ENCODE results near the gene SLC16A6. TPM values are rescaled to one million over a fixed set of nuclear protein-coding genes. Genes with fewer than 3 reads are reported as not detected.
A peak's percentile ranks its signal among the peaks of the same experiment; 100 is the strongest.

The SLC16A6 gene
- total RNA-seq, 6 experiments from 2014 or later: 0.19 to 1.2 (median 0.45) TPM

DNA sequence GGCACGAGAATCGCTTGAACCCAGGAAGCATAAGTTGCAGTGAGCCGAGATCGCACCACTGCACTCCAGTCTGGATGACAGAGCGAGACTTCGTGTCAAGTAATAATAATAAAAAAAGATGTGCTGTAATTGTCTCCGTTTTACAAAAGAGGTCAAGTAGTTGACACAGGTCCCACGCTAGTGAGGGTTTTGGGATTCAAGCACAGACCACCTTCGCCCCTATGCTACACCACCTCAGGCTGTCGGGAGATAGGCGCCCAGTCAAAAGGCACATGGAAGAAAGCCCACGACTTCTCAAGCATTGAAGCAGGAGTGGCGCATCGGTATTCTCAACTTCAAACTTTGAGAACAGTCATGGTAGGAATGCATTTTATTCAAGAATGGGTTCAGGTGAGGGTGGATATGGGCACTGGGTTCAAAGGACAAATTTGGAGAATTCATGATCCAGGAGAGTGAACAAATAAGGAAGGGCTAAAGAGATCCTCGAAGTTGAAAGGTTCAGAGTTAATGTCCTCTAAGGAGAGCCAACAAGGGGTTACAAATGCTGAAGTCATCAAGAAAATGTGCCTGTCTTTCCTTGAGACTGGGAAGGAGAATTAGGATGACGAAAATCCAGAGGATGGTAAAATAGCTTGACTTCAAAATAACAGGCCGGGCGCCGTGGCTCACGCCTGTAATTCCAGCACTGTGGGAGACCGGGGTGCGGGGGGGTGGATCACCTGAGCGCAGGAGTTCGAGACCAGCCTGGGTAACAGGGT, 44.5 kb downstream of the SLC16A6 start:
- intact Hi-C loops (cut with DNase I): no loop called here
- Histone ChIP-seq H3K27ac (no peak overlapping the region), H3K4me3 (peak overlapping the region in 1 of 3 donors; percentile 85), H3K4me1 (peaks cover 0 to 7% (median 0%) of the 10 kb centered on the region in 4 donors), H3K36me3 (peaks cover 0 to 6% (median 0%) of the 10 kb centered on the region in 4 donors), H3K9me3 (no peaks in the 10 kb centered on the region), H3K27me3 (no peaks in the 10 kb centered on the region)
- DNase-seq (no peak), ATAC-seq (no peak)
- WGBS (ENCODE audit: insufficient coverage, low coverage, low lambda C conversion rate, missing lambda C conversion rate): 87% methylated on average over 15 of the region's 24 CpGs
- TF ChIP-seq POLR2A (IDR thresholded peaks at IDR 0.05): no peak
- TF ChIP-seq, protein P1, sequence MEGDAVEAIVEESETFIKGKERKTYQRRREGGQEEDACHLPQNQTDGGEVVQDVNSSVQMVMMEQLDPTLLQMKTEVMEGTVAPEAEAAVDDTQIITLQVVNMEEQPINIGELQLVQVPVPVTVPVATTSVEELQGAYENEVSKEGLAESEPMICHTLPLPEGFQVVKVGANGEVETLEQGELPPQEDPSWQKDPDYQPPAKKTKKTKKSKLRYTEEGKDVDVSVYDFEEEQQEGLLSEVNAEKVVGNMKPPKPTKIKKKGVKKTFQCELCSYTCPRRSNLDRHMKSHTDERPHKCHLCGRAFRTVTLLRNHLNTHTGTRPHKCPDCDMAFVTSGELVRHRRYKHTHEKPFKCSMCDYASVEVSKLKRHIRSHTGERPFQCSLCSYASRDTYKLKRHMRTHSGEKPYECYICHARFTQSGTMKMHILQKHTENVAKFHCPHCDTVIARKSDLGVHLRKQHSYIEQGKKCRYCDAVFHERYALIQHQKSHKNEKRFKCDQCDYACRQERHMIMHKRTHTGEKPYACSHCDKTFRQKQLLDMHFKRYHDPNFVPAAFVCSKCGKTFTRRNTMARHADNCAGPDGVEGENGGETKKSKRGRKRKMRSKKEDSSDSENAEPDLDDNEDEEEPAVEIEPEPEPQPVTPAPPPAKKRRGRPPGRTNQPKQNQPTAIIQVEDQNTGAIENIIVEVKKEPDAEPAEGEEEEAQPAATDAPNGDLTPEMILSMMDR (IDR thresholded peaks at IDR 0.05): no peak

DNA sequence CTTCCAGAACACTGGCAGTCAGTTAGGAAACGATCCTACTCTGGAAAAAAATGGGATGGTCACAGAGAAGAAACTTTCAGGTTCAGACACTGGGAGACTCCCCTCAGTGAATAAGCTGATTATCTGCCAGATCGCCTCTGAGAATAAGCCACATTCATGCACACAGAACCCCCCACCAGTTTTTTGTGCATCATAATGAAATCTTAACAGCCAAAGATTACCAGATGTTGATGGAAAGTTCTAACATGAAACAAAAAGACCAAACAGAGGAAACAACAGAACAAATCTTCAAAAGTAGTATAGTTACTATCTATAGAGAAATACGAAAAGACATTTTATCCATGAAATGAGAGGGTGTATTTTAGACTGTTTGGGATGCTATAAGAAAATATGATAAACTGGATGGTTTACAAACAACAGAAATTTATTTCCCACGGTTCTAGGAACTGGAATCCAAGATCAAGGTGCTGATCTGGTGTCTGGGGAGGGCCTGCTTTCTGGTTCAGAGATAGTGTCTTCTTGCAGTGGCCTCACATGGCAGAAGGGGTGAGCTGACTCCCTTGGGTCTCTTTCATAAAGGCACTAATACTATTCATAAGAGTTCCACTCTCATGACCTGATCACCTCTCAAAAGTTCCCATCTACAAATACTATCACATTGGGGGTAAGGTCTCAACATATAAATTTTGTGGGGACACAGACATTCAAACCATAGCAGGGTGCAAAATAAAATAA, 51.1 kb downstream of the SLC16A6 start:
- Histone ChIP-seq H3K4me1 (no peaks in the 10 kb centered on the region), H3K36me3 (no peaks in the 10 kb centered on the region), H3K27me3 (no peaks in the 10 kb centered on the region), H3K4me3 (no peak overlapping the region), H3K27ac (no peak overlapping the region), H3K9me3 (no peaks in the 10 kb centered on the region)
- TF ChIP-seq POLR2A (IDR thresholded peaks at IDR 0.05): no peak
- TF ChIP-seq, protein P1 (IDR thresholded peaks at IDR 0.05): no peak
- intact Hi-C loops (cut with DNase I): no loop called here
- no peak for ATAC-seq
- DNase-seq: no peak
- WGBS (ENCODE audit: insufficient coverage, low coverage, low lambda C conversion rate, missing lambda C conversion rate): 64% methylated on average over 4 of the region's 4 CpGs

DNA sequence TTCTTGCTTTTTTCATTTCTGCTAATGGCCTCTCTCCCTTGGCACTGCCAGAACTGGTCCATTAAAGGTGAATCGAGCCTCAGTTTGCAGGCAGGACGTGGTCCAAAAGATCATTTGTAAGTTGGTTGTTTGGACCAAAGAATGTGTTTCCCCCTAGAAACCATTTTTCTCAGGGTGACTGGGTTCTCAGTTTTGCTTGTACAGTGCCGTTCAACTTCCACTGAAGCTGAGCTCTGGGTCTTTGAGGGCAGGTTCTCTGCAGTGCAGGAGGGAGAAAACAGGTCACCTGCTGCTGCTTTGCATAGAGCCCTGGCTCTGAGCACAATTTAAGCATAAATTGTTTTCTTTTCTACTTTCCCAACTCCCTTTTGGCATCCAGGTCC, 52.1 kb downstream of the SLC16A6 start:
- H3K4me3 ChIP-seq: no peak overlapping the region
- no peaks in the 10 kb centered on the region for H3K9me3 ChIP-seq
- no peaks in the 10 kb centered on the region for H3K4me1 ChIP-seq
- intact Hi-C loops (cut with DNase I): no loop called here
- TF ChIP-seq POLR2A (IDR thresholded peaks at IDR 0.05): no peak
- TF ChIP-seq, protein P1 (IDR thresholded peaks at IDR 0.05): no peak
- ATAC-seq: no peak
- H3K27me3 ChIP-seq: no peaks in the 10 kb centered on the region
- H3K36me3 ChIP-seq: no peaks in the 10 kb centered on the region
- DNase-seq: no peak
- 69% methylated on average over 3 of the region's 3 CpGs for WGBS (ENCODE audit: insufficient coverage, low coverage, low lambda C conversion rate, missing lambda C conversion rate)
- H3K27ac ChIP-seq: no peak overlapping the region

DNA sequence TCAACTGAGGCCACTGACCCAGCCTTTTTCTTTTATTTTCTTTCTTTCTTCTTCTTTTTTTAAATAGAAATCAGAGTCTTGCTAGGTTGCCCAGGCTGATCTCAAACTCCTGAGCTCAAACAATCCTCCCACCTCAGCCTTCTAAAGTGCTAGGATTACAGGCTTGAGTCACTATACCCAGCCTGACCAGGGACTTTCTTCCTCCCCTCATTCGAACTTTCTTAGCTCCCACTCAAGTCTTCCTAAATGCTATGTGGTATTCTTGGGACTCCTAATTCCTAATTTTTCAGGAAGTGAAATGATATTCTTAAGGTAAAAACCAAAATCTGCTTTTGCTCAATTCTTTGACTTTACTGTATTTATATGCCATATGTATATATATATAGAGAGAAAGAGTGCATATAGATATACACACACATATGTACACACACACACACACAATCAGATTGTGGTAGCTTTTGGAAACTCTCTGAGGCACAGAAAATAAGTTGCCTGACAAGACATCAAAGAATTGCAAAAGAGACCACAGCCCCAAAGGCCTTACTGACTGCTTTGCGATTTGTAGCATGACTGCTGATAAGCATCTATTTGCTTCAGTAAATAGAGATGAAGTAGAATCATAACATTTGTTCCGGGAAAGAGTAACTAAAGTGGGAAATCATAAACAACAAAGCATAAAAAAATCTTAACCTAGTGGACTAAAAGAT, 52.6 kb downstream of the SLC16A6 start:
- peak overlapping the region; percentile 30 to 59 (median 48) for H3K27ac ChIP-seq
- H3K4me1 ChIP-seq: no peaks in the 10 kb centered on the region
- DNase-seq: no peak
- no peaks in the 10 kb centered on the region for H3K9me3 ChIP-seq
- 48% methylated on average over 3 of the region's 3 CpGs for WGBS (ENCODE audit: insufficient coverage, low coverage, low lambda C conversion rate, missing lambda C conversion rate)
- intact Hi-C loops (cut with DNase I): no loop called here
- H3K36me3 ChIP-seq: no peaks in the 10 kb centered on the region
- H3K4me3 ChIP-seq: no peak overlapping the region
- no peaks in the 10 kb centered on the region for H3K27me3 ChIP-seq
- TF ChIP-seq POLR2A (IDR thresholded peaks at IDR 0.05): no peak
- no peak for ATAC-seq
